OCI-LY7 (cell line): ENCODE results near the gene RPS6KB2.

ENCODE experiments used
- CTCF ChIP-seq: fragments of 200-600 bp; sonication (generic); conservative IDR thresholded peaks from 2 replicates; pipeline ENCODE4 v1.5.1; 2014; ENCODE audit warnings: mild to moderate bottlenecking, antibody characterized with exemption, low read length, moderate library complexity, mixed read lengths
- EZH2phosphoT487 ChIP-seq: fragments of 200-600 bp; sonication (generic); IDR thresholded peaks from 2 replicates; pipeline ENCODE4 v1.6.1; 2018; ENCODE audit warnings: low read depth, borderline replicate concordance, mild to moderate bottlenecking, mixed run types, antibody characterized with exemption, low read length, moderate library complexity, mixed read lengths

- no peak for TF ChIP-seq CTCF
- TF ChIP-seq EZH2phosphoT487: no peak
These were observed 29.2 kb downstream of the RPS6KB2 start for GRCh38 chr11:67457453-67457852.
